CD4-positive, alpha-beta T cell (primary cell): ENCODE data around the gene POLA2. TPM values are rescaled to one million over a fixed set of nuclear protein-coding genes. Genes with fewer than 3 reads are reported as not detected.

Experiments used
- ATAC-seq: fragments of 200-7000 bp; cut with Tn5 transposase; one replicate; pipeline ENCODE4 v1.10.0; 2022; ENCODE audit warnings: mild to moderate bottlenecking; ENCODE audit not compliant: poor library complexity
- CTCF ChIA-PET: fragments of 350-600 bp; sonication (Branson Sonifier 250); formaldehyde crosslinking; loops from one replicate; lab custom pipeline; 2021; ENCODE audit warnings: antibody characterized with exemption, inconsistent platforms; lab: Charles Lee
- POLR2A ChIA-PET: fragments of 350-600 bp; sonication (Branson Sonifier 250); formaldehyde crosslinking; loops from one replicate; lab custom pipeline; 2021; ENCODE audit warnings: antibody characterized with exemption, inconsistent platforms; lab: Charles Lee
- DNase-seq, 14 experiments: peaks; one replicate each; pipeline ENCODE4 v3.0.0-alpha.2; 2013 to 2020; ENCODE audit warnings: mixed read lengths in 2 of 14
- H3K27ac ChIP-seq, 2 donors: one replicate each; pipeline versions ENCODE4 v1.5.1 to v1.7.0; 2013; ENCODE audit warnings: low read length in 2 of 2, low read depth in 1 of 2, mild to moderate bottlenecking in 1 of 2
- H3K27me3 ChIP-seq, 2 experiments: 1 replicate in 1 of 2; 2 replicates in 1 of 2; pipeline versions ENCODE4 v1.6.1 to v1.7.0; 2013; ENCODE audit warnings: low read length in 2 of 2, control low read depth in 1 of 2, mild to moderate bottlenecking in 1 of 2, moderate library complexity in 1 of 2; ENCODE audit not compliant: insufficient read depth in 2 of 2, control insufficient read depth in 1 of 2
- H3K36me3 ChIP-seq: one replicate; pipeline ENCODE4 v1.6.1; 2013; ENCODE audit warnings: low read length, control low read depth; ENCODE audit not compliant: insufficient read depth
- H3K4me1 ChIP-seq: one replicate; pipeline ENCODE4 v1.6.1; 2013; ENCODE audit warnings: low read length, control low read depth; ENCODE audit not compliant: insufficient read depth
- H3K4me3 ChIP-seq: one replicate; pipeline ENCODE4 v1.5.1; 2013; ENCODE audit warnings: mild to moderate bottlenecking, low read length, moderate library complexity
- H3K9me3 ChIP-seq, 2 experiments: 1 replicate in 1 of 2; 2 replicates in 1 of 2; pipeline versions ENCODE4 v1.6.1 to v1.7.0; 2013; ENCODE audit warnings: low read length in 2 of 2, mild to moderate bottlenecking in 2 of 2, control low read depth in 1 of 2, moderate library complexity in 1 of 2; ENCODE audit not compliant: control insufficient read depth in 1 of 2, insufficient read depth in 1 of 2
- H3K27ac Mint-ChIP-seq: one replicate; pipeline ENCODE4 v1.8.0; 2020; ENCODE audit warnings: mixed read lengths
- H3K27me3 Mint-ChIP-seq: one replicate; pipeline ENCODE4 v1.8.0; 2021; ENCODE audit warnings: mixed read lengths
- H3K36me3 Mint-ChIP-seq: one replicate; pipeline ENCODE4 v1.8.0; 2021; ENCODE audit warnings: low read depth, mixed read lengths
- H3K4me1 Mint-ChIP-seq: one replicate; pipeline ENCODE4 v1.8.0; 2021; ENCODE audit warnings: low read depth, mixed read lengths
- H3K4me3 Mint-ChIP-seq: one replicate; pipeline ENCODE4 v1.8.0; 2020; ENCODE audit warnings: mild to moderate bottlenecking, mixed read lengths
- H3K9me3 Mint-ChIP-seq: one replicate; pipeline ENCODE4 v1.8.0; 2020; ENCODE audit warnings: mixed read lengths
- intact Hi-C, 2 experiments: fragments of 100-400 bp; cut with DNase I in 1 of 2; cut with micrococcal nuclease in 1 of 2; formaldehyde crosslinking; loops; one replicate each; pipeline versions ENCODE4 v1.15.1 to v1.9.0; 2023 to 2025; cut with DNase I, micrococcal nuclease
- total RNA-seq, 174 experiments: library from RNA in 2 of 174; stranded (reverse) in 2 of 174; gene quantifications; one replicate each; pipeline ENCODE4 v1.2.3 and lab custom pipeline; 2021 to 2026
- TF ChIP-seq, protein P1 (sequence below): fragments of 200-600 bp; IDR thresholded peaks from one replicate; pipeline ENCODE4 v1.8.0; 2022; ENCODE audit warnings: antibody characterized with exemption, mild to moderate bottlenecking

POLA2 gene
- total RNA-seq, 2 experiments from 2014 or later = 9.6 to 10.6 TPM

- Mint-ChIP-seq H3K9me3 (no peaks in the 10 kb centered on the region), H3K36me3 (no peaks in the 10 kb centered on the region), H3K27me3 (peaks cover 3% of the 10 kb centered on the region), H3K4me3 (no peak overlapping the region), H3K27ac (no peak overlapping the region), H3K4me1 (peaks cover 8% of the 10 kb centered on the region)
- TF ChIP-seq, protein P1, sequence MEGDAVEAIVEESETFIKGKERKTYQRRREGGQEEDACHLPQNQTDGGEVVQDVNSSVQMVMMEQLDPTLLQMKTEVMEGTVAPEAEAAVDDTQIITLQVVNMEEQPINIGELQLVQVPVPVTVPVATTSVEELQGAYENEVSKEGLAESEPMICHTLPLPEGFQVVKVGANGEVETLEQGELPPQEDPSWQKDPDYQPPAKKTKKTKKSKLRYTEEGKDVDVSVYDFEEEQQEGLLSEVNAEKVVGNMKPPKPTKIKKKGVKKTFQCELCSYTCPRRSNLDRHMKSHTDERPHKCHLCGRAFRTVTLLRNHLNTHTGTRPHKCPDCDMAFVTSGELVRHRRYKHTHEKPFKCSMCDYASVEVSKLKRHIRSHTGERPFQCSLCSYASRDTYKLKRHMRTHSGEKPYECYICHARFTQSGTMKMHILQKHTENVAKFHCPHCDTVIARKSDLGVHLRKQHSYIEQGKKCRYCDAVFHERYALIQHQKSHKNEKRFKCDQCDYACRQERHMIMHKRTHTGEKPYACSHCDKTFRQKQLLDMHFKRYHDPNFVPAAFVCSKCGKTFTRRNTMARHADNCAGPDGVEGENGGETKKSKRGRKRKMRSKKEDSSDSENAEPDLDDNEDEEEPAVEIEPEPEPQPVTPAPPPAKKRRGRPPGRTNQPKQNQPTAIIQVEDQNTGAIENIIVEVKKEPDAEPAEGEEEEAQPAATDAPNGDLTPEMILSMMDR = no peak
- DNase-seq (no peak), ATAC-seq (no peak)
- intact Hi-C loops = no loop called here
- ChIA-PET CTCF (no interaction called here), POLR2A (no interaction called here)
- H3K4me3 ChIP-seq = no peak overlapping the region
- H3K36me3 ChIP-seq = no peaks in the 10 kb centered on the region
- H3K27me3 ChIP-seq = no peaks in the 10 kb centered on the region
- no peaks in the 10 kb centered on the region for H3K9me3 ChIP-seq
- peaks cover 4% of the 10 kb centered on the region for H3K4me1 ChIP-seq
- H3K27ac ChIP-seq = no peak overlapping the region
These were observed 65.3 kb downstream of the POLA2 start for GRCh38 chr11:65327021-65327420.

DNA sequence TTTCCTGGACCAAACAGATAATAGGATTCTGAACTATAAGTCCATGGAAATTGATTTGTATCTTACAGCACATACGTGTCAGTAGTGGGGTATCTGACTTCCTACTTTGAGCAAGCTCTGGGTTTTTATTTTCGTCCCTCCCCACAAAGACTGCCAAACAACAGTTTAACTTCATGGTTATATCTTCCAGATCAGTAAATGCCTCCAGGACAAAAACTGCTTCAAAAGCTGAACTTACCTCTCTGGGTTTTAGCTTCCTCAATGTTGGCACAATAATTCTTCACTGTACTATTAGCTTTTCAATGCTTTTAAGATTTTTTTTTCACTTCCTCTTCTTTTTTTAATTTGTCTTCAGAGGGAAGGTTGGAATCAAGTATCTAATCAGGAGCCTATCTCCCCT lies 67.7 kb downstream of the POLA2 start:
- ChIA-PET POLR2A (interaction anchor here (0.5 to 1.5 kb wide), 9 partner anchors 15 to 551 kb away, joined by 3 to 15 read pairs (median 3); partner anchors contain the start of genes CDC42EP2, MALAT1, POLA2 and SF1), CTCF (interaction anchor here (1.0 to 6.9 kb wide), 16 partner anchors 14 to 219 kb away, joined by 3 to 55 read pairs (median 6); partner anchors contain the start of genes CDC42EP2, POLA2 and ZNHIT2)
- Mint-ChIP-seq H3K4me1 (peaks cover 16% of the 10 kb centered on the region), H3K36me3 (peaks cover 7% of the 10 kb centered on the region), H3K27ac (peak overlapping the region; percentile 15), H3K27me3 (no peaks in the 10 kb centered on the region), H3K4me3 (peak overlapping the region; percentile 79), H3K9me3 (no peaks in the 10 kb centered on the region)
- ATAC-seq (no peak), DNase-seq (no peak)
- Histone ChIP-seq H3K4me3 (no peak overlapping the region), H3K27ac (no peak overlapping the region), H3K9me3 (no peaks in the 10 kb centered on the region), H3K27me3 (no peaks in the 10 kb centered on the region), H3K4me1 (peaks cover 7% of the 10 kb centered on the region), H3K36me3 (no peaks in the 10 kb centered on the region)
- TF ChIP-seq, protein P1 = no peak
- intact Hi-C loops = no loop called here

DNA sequence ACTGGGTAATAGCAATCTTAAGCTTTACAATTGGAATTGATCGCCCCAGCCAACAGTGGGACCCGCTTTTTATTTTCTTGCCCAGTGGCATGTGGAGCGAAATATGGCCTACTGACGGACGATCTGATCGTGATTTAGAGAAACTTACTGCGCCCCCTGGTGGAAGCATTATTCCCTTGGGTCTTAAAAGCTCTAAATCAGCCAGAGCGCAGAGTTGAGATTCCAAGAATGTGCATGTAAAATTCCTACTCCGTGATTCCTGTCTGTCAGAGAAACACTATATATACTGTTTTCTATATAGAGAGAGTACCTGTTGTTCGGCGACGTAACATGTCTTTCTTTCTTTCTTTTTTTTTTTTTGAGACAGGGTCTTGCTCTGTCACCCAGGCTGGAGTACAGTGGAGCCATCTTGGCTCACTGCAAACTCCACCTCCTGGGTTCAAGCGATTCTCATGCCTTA lies 68.2 kb downstream of the POLA2 start:
- Histone ChIP-seq H3K4me1 (peaks cover 12% of the 10 kb centered on the region), H3K27ac (no peak overlapping the region), H3K36me3 (no peaks in the 10 kb centered on the region), H3K27me3 (no peaks in the 10 kb centered on the region), H3K4me3 (no peak overlapping the region), H3K9me3 (no peaks in the 10 kb centered on the region)
- TF ChIP-seq, protein P1 = peak; percentile 97
- ATAC-seq = peak; percentile 28
- CTCF ChIA-PET = interaction anchor here (0.7 to 6.9 kb wide), 20 partner anchors 10 to 1560 kb away, joined by 3 to 55 read pairs (median 4); partner anchors contain the start of genes CDC42EP2, POLA2, TIGD3 and ZNHIT2
- peaks cover 21% of the 10 kb centered on the region for H3K4me1 Mint-ChIP-seq
- DNase-seq = peak; percentile 56 to 93 (median 79)
- no peaks in the 10 kb centered on the region for H3K27me3 Mint-ChIP-seq
- POLR2A ChIA-PET = interaction anchor here (0.7 to 1.5 kb wide), 9 partner anchors 15 to 181 kb away, joined by 3 to 15 read pairs (median 3); partner anchors contain the start of genes CDC42EP2, MALAT1 and POLA2
- intact Hi-C loops = loop anchor here (5.0 kb wide), 2 partner anchors 68 to 103 kb away; partner anchors contain the start of gene POLA2 (in 2 of the 2)
- peaks cover 12% of the 10 kb centered on the region for H3K36me3 Mint-ChIP-seq
- peak overlapping the region; percentile 79 for H3K4me3 Mint-ChIP-seq
- peak overlapping the region; percentile 15 for H3K27ac Mint-ChIP-seq
- H3K9me3 Mint-ChIP-seq = no peaks in the 10 kb centered on the region
